Activated T-helper 2 cell treated with anti-CD3 and anti-CD28 coated beads, Interferon-gamma antibody, Interleukin-2, Interleukin-4, amounts not matched to agents 10 μg/mL and 5 μg/mL and 100 μg/mL, durations not matched to agents 14 hours and 24 hours and 36 hours (primary cell): ENCODE data around the gene STAB1. TPM values are rescaled to one million over a fixed set of nuclear protein-coding genes. Genes with fewer than 3 reads are reported as not detected.
A peak's percentile ranks its signal among the peaks of the same experiment; 100 is the strongest.

ENCODE experiments used
- DNase-seq: peaks from one replicate; pipeline ENCODE4 v3.0.0; 2021; ENCODE audit warnings: low spot score
- H3K27ac Mint-ChIP-seq: one replicate; pipeline ENCODE4 v1.8.0; 2021; ENCODE audit warnings: mixed read lengths
- H3K27me3 Mint-ChIP-seq: one replicate; pipeline ENCODE4 v1.8.0; 2021; ENCODE audit warnings: low read depth, mixed read lengths
- H3K36me3 Mint-ChIP-seq: one replicate; pipeline ENCODE4 v1.8.0; 2021; ENCODE audit warnings: low read depth, mixed read lengths
- H3K4me1 Mint-ChIP-seq: one replicate; pipeline ENCODE4 v1.8.0; 2021; ENCODE audit warnings: low read depth, mixed read lengths
- H3K4me3 Mint-ChIP-seq: one replicate; pipeline ENCODE4 v1.8.0; 2021; ENCODE audit warnings: low read depth, mild to moderate bottlenecking, moderate library complexity, mixed read lengths
- H3K9me3 Mint-ChIP-seq: one replicate; pipeline ENCODE4 v1.8.0; 2021; ENCODE audit warnings: mixed read lengths
- intact Hi-C: fragments of 100-400 bp; cut with micrococcal nuclease; formaldehyde crosslinking; loops from one replicate; pipeline ENCODE4 v1.15.1; 2023
- total RNA-seq: library from RNA; stranded (reverse); gene quantifications from 2 replicates; pipeline ENCODE4 v1.2.3, GENCODE V29; 2022

Gene STAB1, protein sequence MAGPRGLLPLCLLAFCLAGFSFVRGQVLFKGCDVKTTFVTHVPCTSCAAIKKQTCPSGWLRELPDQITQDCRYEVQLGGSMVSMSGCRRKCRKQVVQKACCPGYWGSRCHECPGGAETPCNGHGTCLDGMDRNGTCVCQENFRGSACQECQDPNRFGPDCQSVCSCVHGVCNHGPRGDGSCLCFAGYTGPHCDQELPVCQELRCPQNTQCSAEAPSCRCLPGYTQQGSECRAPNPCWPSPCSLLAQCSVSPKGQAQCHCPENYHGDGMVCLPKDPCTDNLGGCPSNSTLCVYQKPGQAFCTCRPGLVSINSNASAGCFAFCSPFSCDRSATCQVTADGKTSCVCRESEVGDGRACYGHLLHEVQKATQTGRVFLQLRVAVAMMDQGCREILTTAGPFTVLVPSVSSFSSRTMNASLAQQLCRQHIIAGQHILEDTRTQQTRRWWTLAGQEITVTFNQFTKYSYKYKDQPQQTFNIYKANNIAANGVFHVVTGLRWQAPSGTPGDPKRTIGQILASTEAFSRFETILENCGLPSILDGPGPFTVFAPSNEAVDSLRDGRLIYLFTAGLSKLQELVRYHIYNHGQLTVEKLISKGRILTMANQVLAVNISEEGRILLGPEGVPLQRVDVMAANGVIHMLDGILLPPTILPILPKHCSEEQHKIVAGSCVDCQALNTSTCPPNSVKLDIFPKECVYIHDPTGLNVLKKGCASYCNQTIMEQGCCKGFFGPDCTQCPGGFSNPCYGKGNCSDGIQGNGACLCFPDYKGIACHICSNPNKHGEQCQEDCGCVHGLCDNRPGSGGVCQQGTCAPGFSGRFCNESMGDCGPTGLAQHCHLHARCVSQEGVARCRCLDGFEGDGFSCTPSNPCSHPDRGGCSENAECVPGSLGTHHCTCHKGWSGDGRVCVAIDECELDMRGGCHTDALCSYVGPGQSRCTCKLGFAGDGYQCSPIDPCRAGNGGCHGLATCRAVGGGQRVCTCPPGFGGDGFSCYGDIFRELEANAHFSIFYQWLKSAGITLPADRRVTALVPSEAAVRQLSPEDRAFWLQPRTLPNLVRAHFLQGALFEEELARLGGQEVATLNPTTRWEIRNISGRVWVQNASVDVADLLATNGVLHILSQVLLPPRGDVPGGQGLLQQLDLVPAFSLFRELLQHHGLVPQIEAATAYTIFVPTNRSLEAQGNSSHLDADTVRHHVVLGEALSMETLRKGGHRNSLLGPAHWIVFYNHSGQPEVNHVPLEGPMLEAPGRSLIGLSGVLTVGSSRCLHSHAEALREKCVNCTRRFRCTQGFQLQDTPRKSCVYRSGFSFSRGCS (N-terminal part only)
- total RNA-seq, result 0.07 TPM in 1 of 2 replicates, not detected in the other

DNA sequence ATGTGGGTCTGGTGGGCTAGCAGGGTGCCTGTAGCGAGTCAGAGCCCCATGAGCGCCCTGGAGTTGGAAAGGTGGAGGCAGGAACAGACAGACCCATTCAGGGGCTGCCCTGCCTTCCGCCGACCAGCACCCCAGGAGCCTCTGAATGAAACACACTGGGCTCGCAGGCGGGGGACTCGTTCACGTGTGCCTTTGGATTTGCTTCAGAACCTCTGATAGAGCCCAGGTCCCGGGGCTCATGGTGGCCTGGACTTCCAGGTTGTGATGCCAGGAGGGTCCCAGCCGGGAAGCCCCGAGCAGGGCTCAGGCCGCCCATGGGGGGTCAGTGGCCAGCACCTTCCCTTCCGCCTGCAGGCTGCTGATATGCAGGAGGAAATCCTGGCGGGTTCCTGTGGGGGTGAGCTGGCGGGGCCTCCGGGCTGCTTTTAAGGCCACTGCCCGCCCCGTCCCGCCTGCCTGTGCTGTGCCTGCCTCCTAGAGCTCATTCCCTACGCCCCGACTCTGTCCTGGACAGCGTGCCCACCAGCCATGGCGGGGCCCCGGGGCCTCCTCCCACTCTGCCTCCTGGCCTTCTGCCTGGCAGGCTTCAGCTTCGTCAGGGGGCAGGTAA is at the start of gene STAB1:
TSS of gene STAB1 (plus strand) at position 453 of the 610 bp plus-strand sequence. CDS start at position 529, 76 bp downstream.
- H3K9me3 Mint-ChIP-seq, result no peaks in the 10 kb centered on the region
- H3K36me3 Mint-ChIP-seq, result peaks cover 18% of the 10 kb centered on the region
- H3K27ac Mint-ChIP-seq, result no peak within 1 kb of the TSS
- intact Hi-C loops, result no loop called here
- no peaks in the 10 kb centered on the region for H3K4me1 Mint-ChIP-seq
- no peaks in the 10 kb centered on the region for H3K27me3 Mint-ChIP-seq
- DNase-seq, result no peak
- no peak within 1 kb of the TSS for H3K4me3 Mint-ChIP-seq

DNA sequence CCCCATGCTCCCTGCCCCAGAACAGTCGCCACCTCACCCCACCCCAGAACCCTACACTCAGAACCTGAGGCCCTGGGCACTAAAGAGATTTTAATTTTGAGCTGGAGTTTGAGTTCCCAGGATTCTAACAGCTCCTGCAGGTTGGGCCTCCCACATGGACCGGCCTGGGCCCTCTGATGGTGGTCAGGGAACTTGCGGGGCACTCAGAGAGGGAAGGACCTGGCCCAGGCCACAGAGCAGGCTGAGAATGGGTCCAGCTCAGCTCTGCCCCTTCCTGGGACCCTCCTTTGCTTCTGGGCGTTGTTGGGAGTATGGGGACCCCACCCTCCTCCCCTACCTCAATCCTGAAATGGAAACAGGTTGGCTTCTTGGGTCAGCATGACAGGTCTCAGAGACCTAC is 49.1 kb upstream of the STAB1 start:
- intact Hi-C loops, result loop anchor here (5.0 kb wide), 1 partner anchor 224 kb away; no protein-coding TSS in a partner anchor
- Mint-ChIP-seq H3K27ac (no peak overlapping the region), H3K9me3 (no peaks in the 10 kb centered on the region), H3K4me1 (peaks cover 12% of the 10 kb centered on the region), H3K36me3 (no peaks in the 10 kb centered on the region), H3K27me3 (no peaks in the 10 kb centered on the region), H3K4me3 (no peak overlapping the region)
- DNase-seq, result no peak

DNA sequence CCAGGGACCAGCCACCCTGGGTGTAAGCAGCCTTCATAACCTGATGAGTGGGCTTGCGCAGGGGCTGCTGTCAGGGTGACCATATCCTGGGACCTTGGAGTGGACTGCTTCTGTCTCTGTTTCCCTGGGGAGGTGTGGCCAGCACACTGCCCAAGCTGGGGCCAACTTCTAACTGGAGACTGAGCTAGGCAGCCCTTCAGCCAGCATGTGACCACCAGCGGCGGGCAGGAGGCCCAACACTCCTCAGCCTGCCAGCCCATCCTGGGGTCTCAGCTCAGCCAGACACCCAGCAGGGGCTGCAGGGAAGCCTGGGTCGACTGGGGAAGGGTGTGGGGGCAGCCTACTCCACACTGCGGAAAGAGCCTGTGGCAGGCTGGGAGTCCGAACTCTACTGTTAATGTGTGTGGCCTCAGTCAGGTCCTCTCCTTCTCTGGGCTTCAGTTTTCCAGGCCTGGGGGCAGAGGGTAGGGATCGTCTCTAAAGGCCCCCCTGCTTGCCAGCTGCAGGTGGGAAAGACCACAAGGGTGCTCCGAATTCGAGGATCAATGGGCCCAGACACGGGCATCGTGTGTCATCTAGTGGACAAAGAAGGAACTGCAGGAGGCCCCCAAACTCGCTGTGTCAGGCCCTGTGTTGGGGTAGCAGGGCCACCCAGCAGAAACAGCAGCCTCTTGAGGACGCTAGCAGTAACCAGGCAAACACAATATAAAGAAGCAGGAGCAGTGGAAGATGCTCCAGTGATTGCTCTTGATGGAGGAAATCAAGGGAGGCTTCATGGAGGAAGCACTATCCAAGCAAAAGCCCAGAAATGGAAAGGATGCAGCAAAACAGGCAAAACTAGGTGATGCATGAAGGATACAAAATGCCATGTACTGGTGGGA is 48.3 kb upstream of the STAB1 start:
- no peaks in the 10 kb centered on the region for H3K36me3 Mint-ChIP-seq
- no peak overlapping the region for H3K27ac Mint-ChIP-seq
- DNase-seq, result peak; percentile 67

DNA sequence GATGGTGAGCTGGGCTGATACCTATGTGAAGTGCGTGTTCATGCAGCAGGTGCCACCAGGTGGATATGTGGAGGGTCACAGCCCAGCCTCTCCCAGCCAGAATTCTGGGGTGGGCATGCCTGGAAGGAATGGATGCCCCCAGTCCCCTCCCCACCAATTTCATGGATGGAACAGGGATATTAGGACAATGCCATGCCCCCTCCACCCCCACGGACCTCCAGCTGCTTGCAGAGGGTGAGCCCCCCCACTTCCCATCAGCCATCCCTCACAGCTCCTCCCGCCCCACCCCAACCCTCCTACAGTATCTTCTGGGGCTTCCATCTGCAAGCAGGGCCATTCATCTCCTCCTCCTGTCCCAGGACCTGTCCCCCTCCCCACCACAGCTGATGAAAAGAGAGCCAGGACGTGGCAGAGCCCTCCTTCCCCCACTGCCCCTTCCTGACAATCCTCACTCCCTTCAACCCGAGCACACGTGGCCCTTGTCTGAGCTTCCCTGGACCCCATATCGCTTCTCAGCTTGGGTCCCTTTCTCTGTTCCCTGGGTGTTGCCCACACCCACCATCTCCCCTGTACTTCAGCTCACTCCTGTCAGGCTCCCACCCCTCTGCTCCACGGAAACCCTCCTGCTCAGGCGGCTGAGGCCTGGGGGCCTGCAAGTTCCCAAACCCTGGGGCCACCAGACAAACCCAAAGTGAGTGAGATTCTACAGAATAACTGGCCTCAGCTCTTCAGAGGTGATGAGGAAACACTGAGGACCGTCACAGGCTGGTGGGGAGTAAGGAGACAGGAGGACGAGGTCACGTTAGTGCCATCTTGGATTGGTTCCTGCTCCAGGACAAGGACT is 47.4 kb upstream of the STAB1 start:
- no peaks in the 10 kb centered on the region for H3K9me3 Mint-ChIP-seq
- H3K4me3 Mint-ChIP-seq, result no peak overlapping the region
- no peaks in the 10 kb centered on the region for H3K36me3 Mint-ChIP-seq
- intact Hi-C loops, result loop anchor here (1.0 to 5.0 kb wide), 2 partner anchors 35 to 225 kb away; no protein-coding TSS in a partner anchor
- peaks cover 12% of the 10 kb centered on the region for H3K4me1 Mint-ChIP-seq
- no peak overlapping the region for H3K27ac Mint-ChIP-seq
- no peaks in the 10 kb centered on the region for H3K27me3 Mint-ChIP-seq
- no peak for DNase-seq

More for the DNA sequence above, 48.3 kb upstream of the STAB1 start:
- intact Hi-C loops, result loop anchor here (1.0 to 5.0 kb wide), 2 partner anchors 35 to 225 kb away; no protein-coding TSS in a partner anchor
- H3K4me3 Mint-ChIP-seq, result no peak overlapping the region
- peaks cover 12% of the 10 kb centered on the region for H3K4me1 Mint-ChIP-seq
- H3K9me3 Mint-ChIP-seq, result no peaks in the 10 kb centered on the region
- H3K27me3 Mint-ChIP-seq, result no peaks in the 10 kb centered on the region

DNA sequence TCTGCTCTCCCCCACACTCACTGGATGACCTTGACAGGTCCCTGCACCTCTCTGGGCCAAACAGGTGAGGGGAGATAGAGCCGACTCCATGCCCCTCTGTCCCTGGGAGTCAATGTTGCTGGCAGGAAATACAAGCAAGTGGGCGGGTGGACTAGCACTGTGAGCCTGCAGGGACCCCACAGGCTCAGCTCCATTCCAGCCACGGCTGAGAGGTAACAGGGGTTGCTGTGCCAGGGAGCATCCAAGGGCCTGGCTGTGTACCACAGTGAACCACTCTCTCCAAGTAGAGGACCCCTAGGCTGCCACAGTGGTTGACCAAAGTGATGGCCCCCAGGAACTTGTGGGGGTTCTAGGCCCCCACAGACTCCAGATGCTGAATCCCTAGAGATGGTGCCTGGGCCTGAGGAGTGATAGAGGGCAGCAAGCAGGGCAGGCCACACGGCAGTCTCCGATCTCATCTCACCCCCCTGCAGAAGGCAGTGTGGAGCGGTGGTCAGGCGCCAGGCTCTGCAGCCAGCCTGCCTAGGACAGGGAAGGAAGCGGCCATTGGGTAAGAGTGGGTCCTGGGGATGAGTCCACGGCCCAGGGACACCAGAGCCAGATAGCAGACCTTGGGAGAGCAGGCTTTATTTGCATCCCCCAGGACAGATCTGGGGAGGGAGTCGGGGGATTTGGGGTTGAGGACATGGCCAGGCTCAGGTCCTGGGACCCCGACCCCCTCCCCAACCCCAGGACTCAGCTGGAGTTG is 44.5 kb upstream of the STAB1 start:
- no peak for DNase-seq
- H3K9me3 Mint-ChIP-seq, result no peaks in the 10 kb centered on the region
- no peak overlapping the region for H3K27ac Mint-ChIP-seq
- H3K4me3 Mint-ChIP-seq, result no peak overlapping the region
- intact Hi-C loops, result loop anchor here (10.0 kb wide), 1 partner anchor 234 kb away; the partner anchor contains the start of genes GNL3 and PBRM1
- no peaks in the 10 kb centered on the region for H3K36me3 Mint-ChIP-seq
- no peaks in the 10 kb centered on the region for H3K27me3 Mint-ChIP-seq
- H3K4me1 Mint-ChIP-seq, result peaks cover 16% of the 10 kb centered on the region

DNA sequence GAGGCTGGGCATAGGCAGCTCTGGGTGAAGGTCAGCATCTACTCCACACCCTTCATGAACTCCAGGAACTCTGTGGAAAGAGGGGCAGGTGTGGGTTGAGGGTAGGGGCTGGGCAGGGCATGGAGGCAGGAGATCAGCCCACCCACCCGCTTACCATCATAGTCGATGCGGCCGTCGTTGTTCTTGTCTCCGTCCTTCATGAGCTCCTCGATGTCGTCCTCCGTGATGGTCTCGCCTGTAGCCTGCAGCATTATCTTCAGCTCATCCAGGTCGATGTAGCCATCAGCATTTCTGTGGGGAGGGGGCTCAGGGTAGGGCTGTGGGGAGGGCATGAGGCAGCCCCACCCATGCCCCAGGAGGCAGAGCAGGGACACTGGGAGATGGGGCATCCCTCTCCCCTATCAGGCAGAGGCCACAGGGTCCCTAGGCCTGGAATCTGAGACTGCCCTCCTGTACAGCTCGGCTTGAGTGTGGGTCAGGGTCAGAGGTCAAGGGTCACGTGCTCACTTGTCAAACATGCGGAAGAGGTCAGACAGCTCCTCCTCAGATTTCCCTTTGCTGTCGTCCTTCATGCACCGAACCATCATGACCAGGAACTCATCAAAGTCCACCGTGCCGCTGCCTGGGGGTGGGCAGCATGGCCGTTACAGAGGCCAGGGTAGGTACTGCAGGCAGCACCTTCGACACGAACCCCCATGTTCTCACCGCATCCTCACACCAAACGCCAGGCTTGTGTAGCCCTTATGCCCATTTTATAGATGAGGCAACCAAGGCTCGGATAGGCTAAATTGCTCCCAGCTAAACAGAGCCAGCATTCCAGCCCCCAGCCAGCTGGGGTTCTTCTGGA is 43.7 kb upstream of the STAB1 start:
- no peaks in the 10 kb centered on the region for H3K27me3 Mint-ChIP-seq
- H3K4me3 Mint-ChIP-seq, result no peak overlapping the region
- no peak overlapping the region for H3K27ac Mint-ChIP-seq
- no peak for DNase-seq
- H3K4me1 Mint-ChIP-seq, result peaks cover 22% of the 10 kb centered on the region
- no peaks in the 10 kb centered on the region for H3K36me3 Mint-ChIP-seq
- no peaks in the 10 kb centered on the region for H3K9me3 Mint-ChIP-seq
- intact Hi-C loops, result loop anchor here (10.0 kb wide), 1 partner anchor 233 kb away; the partner anchor contains the start of genes GNL3 and PBRM1

DNA sequence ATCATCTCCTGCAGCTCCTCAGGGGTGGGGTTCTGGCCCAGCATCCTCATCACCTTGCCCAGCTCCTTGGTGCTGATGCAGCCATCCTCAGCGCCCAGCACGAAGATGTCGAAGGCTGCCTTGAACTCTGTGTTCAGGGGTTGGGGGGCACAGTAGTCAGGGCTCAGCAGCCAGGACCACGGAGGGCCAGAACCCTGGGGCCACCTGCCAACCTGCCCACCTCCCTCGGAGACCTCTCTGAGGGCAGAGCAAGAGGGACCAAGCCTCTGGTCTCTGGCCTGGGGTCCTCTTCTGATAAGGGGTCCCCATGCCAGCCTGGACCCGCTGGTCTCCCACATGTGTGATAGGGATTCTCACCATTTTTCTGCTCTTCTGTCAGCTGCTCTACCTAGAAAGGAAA is 43.0 kb upstream of the STAB1 start:
- Mint-ChIP-seq H3K4me3 (no peak overlapping the region), H3K36me3 (peaks cover 1% of the 10 kb centered on the region), H3K4me1 (peaks cover 25% of the 10 kb centered on the region), H3K9me3 (no peaks in the 10 kb centered on the region), H3K27ac (no peak overlapping the region), H3K27me3 (no peaks in the 10 kb centered on the region)
- DNase-seq, result no peak
- intact Hi-C loops, result loop anchor here (10.0 kb wide), 1 partner anchor 233 kb away; the partner anchor contains the start of genes GNL3 and PBRM1

DNA sequence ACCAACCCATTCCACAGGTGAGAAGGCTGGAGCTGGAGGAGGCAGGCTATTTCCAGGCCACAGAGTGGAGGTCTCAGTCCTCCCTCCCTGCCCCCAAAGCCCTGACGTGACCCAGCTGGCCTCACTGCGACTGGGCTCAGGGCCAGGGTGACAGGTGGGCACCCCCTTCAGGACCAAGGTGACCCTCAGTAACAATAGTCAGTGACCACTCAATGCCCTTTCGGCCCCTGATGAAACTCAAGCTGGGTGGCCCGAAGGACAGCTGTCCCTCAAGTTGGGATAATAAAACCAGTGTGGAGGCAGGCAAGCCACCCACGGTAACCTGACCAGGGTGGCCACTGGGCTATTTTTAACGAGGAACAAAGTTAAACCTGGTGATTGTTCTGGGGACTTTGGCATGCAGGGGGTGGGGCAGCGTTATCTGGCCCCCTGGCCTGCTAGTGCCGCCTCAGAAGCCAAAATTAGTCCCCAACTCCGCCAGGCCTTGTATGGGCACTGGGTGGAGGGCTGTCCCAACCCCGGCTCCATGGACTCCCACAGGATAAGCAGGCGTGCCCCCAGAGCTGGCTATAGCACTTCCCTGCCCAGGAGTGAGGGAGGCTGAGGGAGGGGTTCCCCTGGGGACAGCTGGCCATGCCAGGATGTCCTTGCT is 42.4 kb upstream of the STAB1 start:
- H3K4me1 Mint-ChIP-seq, result peaks cover 28% of the 10 kb centered on the region
- DNase-seq, result no peak
- H3K9me3 Mint-ChIP-seq, result no peaks in the 10 kb centered on the region
- peaks cover 7% of the 10 kb centered on the region for H3K36me3 Mint-ChIP-seq
- intact Hi-C loops, result loop anchor here (10.0 kb wide), 1 partner anchor 232 kb away; the partner anchor contains the start of genes GNL3 and PBRM1
- H3K4me3 Mint-ChIP-seq, result no peak overlapping the region
- no peaks in the 10 kb centered on the region for H3K27me3 Mint-ChIP-seq
- no peak overlapping the region for H3K27ac Mint-ChIP-seq
